OCI-LY3 (cell line): ENCODE measurements around the gene PELI1.

Experiments used
- CTCF ChIP-seq: fragments of 200-600, 300-600 bp; sonication (generic); IDR thresholded peaks from 2 replicates; pipeline ENCODE4 v1.5.1; 2014; ENCODE audit warnings: antibody characterized with exemption, low read length, low read depth
- EZH2phosphoT487 ChIP-seq: fragments of 200-600 bp; shearing (Covaris generic); IDR thresholded peaks from 2 replicates; pipeline ENCODE4 v1.6.1; 2018; ENCODE audit warnings: antibody characterized with exemption, mixed run types, low read depth

- no peak for TF ChIP-seq CTCF
- no peak for TF ChIP-seq EZH2phosphoT487
These were observed 17.1 kb downstream of the PELI1 start for GRCh38 chr2:64127119-64127518.
